GM23338 (cell line): Measurements from ENCODE around the gene ROR1. TPM values are rescaled to one million over a fixed set of nuclear protein-coding genes. Genes with fewer than 3 reads are reported as not detected.
A peak's percentile ranks its signal among the peaks of the same experiment; 100 is the strongest.

Experiments used
- ATAC-seq: fragments of 200-7000 bp; cut with Tn5 transposase; 3 replicates; pipeline ENCODE4 v1.9.1; 2020
- DNase-seq: peaks from one replicate; pipeline ENCODE4 v3.0.0-alpha.2; 2015; ENCODE audit warnings: low spot score
- H2AFZ ChIP-seq: fragments of 200-600 bp; sonication (generic); 2 replicates; pipeline ENCODE4 v1.8.0; 2016; ENCODE audit warnings: antibody characterized with exemption, mild to moderate bottlenecking, moderate library complexity
- H3F3A ChIP-seq: fragments of 200-600 bp; sonication (generic); replicated peaks from 2 replicates; pipeline ENCODE4 v1.8.0; 2017; ENCODE audit warnings: antibody characterized with exemption, mixed run types, low read depth
- H3K27ac ChIP-seq: fragments of 200-600 bp; sonication (generic); 2 replicates; pipeline ENCODE4 v1.6.1; 2016; ENCODE audit warnings: low read depth
- H3K27me3 ChIP-seq: fragments of 200-600 bp; sonication (generic); 2 replicates; pipeline ENCODE4 v1.8.0; 2016; ENCODE audit warnings: mild to moderate bottlenecking, mixed run types, moderate library complexity; ENCODE audit not compliant: insufficient read depth
- H3K36me3 ChIP-seq: fragments of 200-600 bp; sonication (generic); 2 replicates; pipeline ENCODE4 v1.8.0; 2016; ENCODE audit warnings: mild to moderate bottlenecking; ENCODE audit not compliant: insufficient read depth
- H3K4me1 ChIP-seq: fragments of 200-600 bp; sonication (generic); 2 replicates; pipeline ENCODE4 v1.8.0; 2016; ENCODE audit warnings: mild to moderate bottlenecking, moderate library complexity; ENCODE audit not compliant: insufficient read depth
- H3K4me2 ChIP-seq: fragments of 200-600 bp; sonication (generic); 2 replicates; pipeline ENCODE4 v1.7.1; 2017; ENCODE audit warnings: mixed run types
- H3K4me3 ChIP-seq: fragments of 200-600 bp; sonication (generic); 2 replicates; pipeline ENCODE4 v1.6.1; 2016; ENCODE audit warnings: mixed run types
- H3K79me2 ChIP-seq: fragments of 200-600 bp; sonication (generic); replicated peaks from 2 replicates; pipeline ENCODE4 v1.8.0; 2017; ENCODE audit warnings: mild to moderate bottlenecking; ENCODE audit not compliant: insufficient read depth
- H3K9me2 ChIP-seq: fragments of 200-600 bp; sonication (generic); 2 replicates; pipeline ENCODE4 v1.8.0; 2017; ENCODE audit not compliant: insufficient read depth
- H4K20me1 ChIP-seq: fragments of 200-600 bp; sonication (generic); replicated peaks from 2 replicates; pipeline ENCODE4 v1.8.0; 2017; ENCODE audit warnings: mild to moderate bottlenecking; ENCODE audit not compliant: insufficient read depth
- H3K27ac Mint-ChIP-seq: 2 replicates; pipeline ENCODE4 v1.8.0; 2020; ENCODE audit warnings: inconsistent platforms, mild to moderate bottlenecking, moderate library complexity, mixed read lengths
- H3K27me3 Mint-ChIP-seq: 3 replicates; pipeline ENCODE4 v1.8.0; 2022; ENCODE audit warnings: low read depth, mild to moderate bottlenecking, moderate library complexity, mixed read lengths, inconsistent platforms; ENCODE audit not compliant: insufficient read depth, poor library complexity
- H3K36me3 Mint-ChIP-seq: 3 replicates; pipeline ENCODE4 v1.8.0; 2021; ENCODE audit warnings: low read depth, mild to moderate bottlenecking, inconsistent platforms, moderate library complexity, mixed read lengths
- H3K4me1 Mint-ChIP-seq: 3 replicates; pipeline ENCODE4 v1.8.0; 2020; ENCODE audit warnings: mild to moderate bottlenecking, inconsistent platforms, mixed read lengths
- H3K4me3 Mint-ChIP-seq: 3 replicates; pipeline ENCODE4 v1.8.0; 2021; ENCODE audit warnings: moderate library complexity, mild to moderate bottlenecking, inconsistent platforms, mixed read lengths
- H3K9me3 Mint-ChIP-seq: 3 replicates; pipeline ENCODE4 v1.8.0; 2020; ENCODE audit warnings: moderate library complexity, mild to moderate bottlenecking, inconsistent platforms, mixed read lengths
- CREB1 ChIP-seq: fragments of 250-450 bp; sonication (Bioruptor Pico); IDR thresholded peaks from 2 replicates; pipeline ENCODE4 v1.5.0; 2020; ENCODE audit warnings: low read depth, mild to moderate bottlenecking, moderate library complexity
- EZH2 ChIP-seq: fragments of 200-600 bp; sonication (generic); IDR thresholded peaks from one replicate; pipeline ENCODE4 v1.8.0; 2017; ENCODE audit warnings: antibody characterized with exemption, mild to moderate bottlenecking, low read depth; ENCODE audit not compliant: unreplicated experiment
- EZH2phosphoT487 ChIP-seq: fragments of 200-600 bp; sonication (generic); IDR thresholded peaks from one replicate; pipeline ENCODE4 v1.8.1; 2018; ENCODE audit warnings: antibody characterized with exemption; ENCODE audit not compliant: unreplicated experiment
- JUNB ChIP-seq: IDR thresholded peaks from one replicate; pipeline ENCODE4 v1.6.1; 2016; ENCODE audit warnings: antibody characterized with exemption; ENCODE audit not compliant: unreplicated experiment
- NANOG ChIP-seq: IDR thresholded peaks from 2 replicates; pipeline ENCODE4 v1.6.1; 2016; ENCODE audit warnings: antibody characterized with exemption, borderline replicate concordance
- POLR2AphosphoS5 ChIP-seq: IDR thresholded peaks from 2 replicates; pipeline ENCODE4 v1.6.1; 2016; ENCODE audit warnings: antibody characterized with exemption, low read depth
- STAT1 ChIP-seq: IDR thresholded peaks from one replicate; pipeline ENCODE4 v1.6.1; 2016; ENCODE audit warnings: antibody characterized with exemption; ENCODE audit not compliant: unreplicated experiment
- ZNF114 ChIP-seq: fragments of 250-450 bp; sonication (Bioruptor Pico); IDR thresholded peaks from 2 replicates; pipeline ENCODE4 v1.5.0; 2020; ENCODE audit warnings: mild to moderate bottlenecking, moderate library complexity
- ZNF331 ChIP-seq: fragments of 250-450 bp; sonication (Bioruptor Pico); IDR thresholded peaks from 2 replicates; pipeline ENCODE4 v1.5.0; 2020; ENCODE audit warnings: low read depth, mild to moderate bottlenecking, moderate library complexity
- polyA plus RNA-seq: library from polyadenylated mRNA; unstranded; fragments of >200 nt; fragmentation: Nextera tagmentation; extraction: Ambion mirVana; gene quantifications from 2 replicates; pipeline ENCODE4 v1.2.1, GENCODE V29; 2016
- total RNA-seq: library from RNA; depleted of rRNA; stranded (reverse); fragments of >200 nt; shearing (Covaris generic); gene quantifications from 2 replicates; pipeline ENCODE4 v1.2.3, GENCODE V29; 2014
- TF ChIP-seq, protein P1 (sequence below): IDR thresholded peaks from one replicate; pipeline ENCODE4 v1.6.1; 2018; ENCODE audit warnings: antibody characterized with exemption; ENCODE audit not compliant: unreplicated experiment
- TF ChIP-seq, protein P2 (sequence below): IDR thresholded peaks from 2 replicates; pipeline ENCODE4 v1.6.1; 2016; ENCODE audit warnings: antibody characterized with exemption
- TF ChIP-seq, protein P3 (sequence below), 2 experiments: fragments of 200-600 bp in 1 of 2; sonication (generic) in 1 of 2; conservative IDR thresholded peaks; 2 replicates each; pipeline versions ENCODE4 v1.5.1 to v1.6.1; 2016 to 2017; ENCODE audit warnings: antibody characterized with exemption in 2 of 2, low read depth in 2 of 2, mild to moderate bottlenecking in 2 of 2, moderate library complexity in 1 of 2
- TF ChIP-seq, protein P4 (sequence below): fragments of 250-450 bp; sonication (Bioruptor Pico); IDR thresholded peaks from 2 replicates; pipeline ENCODE4 v1.5.0; 2020; ENCODE audit warnings: mild to moderate bottlenecking, moderate library complexity

The ROR1 gene
- total and polyA plus RNA-seq, 2 experiments from 2014 or later = 59.7 to 96.0 TPM

DNA sequence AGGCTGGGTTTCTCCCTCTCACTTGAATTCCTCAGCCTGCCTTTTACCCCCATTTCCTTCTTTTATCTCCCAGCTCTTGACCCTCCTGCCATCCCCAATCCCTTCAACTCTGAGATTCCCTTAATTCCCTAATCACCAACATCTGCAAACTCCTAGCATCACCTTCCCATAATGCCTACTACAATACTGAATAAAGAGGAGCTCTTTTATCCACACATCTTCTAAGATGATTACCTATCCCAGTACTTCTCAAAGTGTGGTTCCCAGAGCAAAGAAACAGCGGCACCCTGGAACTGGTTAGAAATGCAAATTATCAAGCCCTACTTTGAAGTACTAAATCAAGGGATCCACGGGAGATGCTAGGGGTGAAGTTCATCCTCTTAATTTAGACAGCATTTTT is 408.4 kb downstream of the ROR1 start:
- Histone ChIP-seq H3F3A (0 out of 2 replicates have a peak, but pooled peaks cover 4% of the 10 kb centered on the region), H3K79me2 (no peaks in the 10 kb centered on the region), H3K4me2 (no peak overlapping the region), H4K20me1 (no peaks in the 10 kb centered on the region), H3K9me2 (no peaks in the 10 kb centered on the region; the same call in 1 of the 2 replicates), H3K36me3 (no peaks in the 10 kb centered on the region), H2AFZ (no peak overlapping the region), H3K27ac (0 out of 2 replicates have a peak overlapping the region, but pooled peaks have one; percentile 39), H3K27me3 (no peaks in the 10 kb centered on the region), H3K4me3 (no peak overlapping the region), H3K4me1 (peaks cover 4% of the 10 kb centered on the region)
- no peaks in the 10 kb centered on the region for H3K9me3 Mint-ChIP-seq
- H3K4me1 Mint-ChIP-seq = peaks cover 23% of the 10 kb centered on the region
- H3K4me3 Mint-ChIP-seq = no peak overlapping the region
- H3K27ac Mint-ChIP-seq = no peak overlapping the region
- peaks cover 10% of the 10 kb centered on the region for H3K27me3 Mint-ChIP-seq
- peaks cover 24% of the 10 kb centered on the region for H3K36me3 Mint-ChIP-seq
- ATAC-seq (no peak), DNase-seq (no peak)
- TF ChIP-seq EZH2phosphoT487 = no peak
- TF ChIP-seq, protein P1, sequence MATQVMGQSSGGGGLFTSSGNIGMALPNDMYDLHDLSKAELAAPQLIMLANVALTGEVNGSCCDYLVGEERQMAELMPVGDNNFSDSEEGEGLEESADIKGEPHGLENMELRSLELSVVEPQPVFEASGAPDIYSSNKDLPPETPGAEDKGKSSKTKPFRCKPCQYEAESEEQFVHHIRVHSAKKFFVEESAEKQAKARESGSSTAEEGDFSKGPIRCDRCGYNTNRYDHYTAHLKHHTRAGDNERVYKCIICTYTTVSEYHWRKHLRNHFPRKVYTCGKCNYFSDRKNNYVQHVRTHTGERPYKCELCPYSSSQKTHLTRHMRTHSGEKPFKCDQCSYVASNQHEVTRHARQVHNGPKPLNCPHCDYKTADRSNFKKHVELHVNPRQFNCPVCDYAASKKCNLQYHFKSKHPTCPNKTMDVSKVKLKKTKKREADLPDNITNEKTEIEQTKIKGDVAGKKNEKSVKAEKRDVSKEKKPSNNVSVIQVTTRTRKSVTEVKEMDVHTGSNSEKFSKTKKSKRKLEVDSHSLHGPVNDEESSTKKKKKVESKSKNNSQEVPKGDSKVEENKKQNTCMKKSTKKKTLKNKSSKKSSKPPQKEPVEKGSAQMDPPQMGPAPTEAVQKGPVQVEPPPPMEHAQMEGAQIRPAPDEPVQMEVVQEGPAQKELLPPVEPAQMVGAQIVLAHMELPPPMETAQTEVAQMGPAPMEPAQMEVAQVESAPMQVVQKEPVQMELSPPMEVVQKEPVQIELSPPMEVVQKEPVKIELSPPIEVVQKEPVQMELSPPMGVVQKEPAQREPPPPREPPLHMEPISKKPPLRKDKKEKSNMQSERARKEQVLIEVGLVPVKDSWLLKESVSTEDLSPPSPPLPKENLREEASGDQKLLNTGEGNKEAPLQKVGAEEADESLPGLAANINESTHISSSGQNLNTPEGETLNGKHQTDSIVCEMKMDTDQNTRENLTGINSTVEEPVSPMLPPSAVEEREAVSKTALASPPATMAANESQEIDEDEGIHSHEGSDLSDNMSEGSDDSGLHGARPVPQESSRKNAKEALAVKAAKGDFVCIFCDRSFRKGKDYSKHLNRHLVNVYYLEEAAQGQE = no peak
- no peak for TF ChIP-seq ZNF114 (CRISPR knock-in tag)
- no peak for TF ChIP-seq JUNB
- no peak for TF ChIP-seq NANOG
- TF ChIP-seq ZNF331 (CRISPR knock-in tag) = no peak
- TF ChIP-seq, protein P2, sequence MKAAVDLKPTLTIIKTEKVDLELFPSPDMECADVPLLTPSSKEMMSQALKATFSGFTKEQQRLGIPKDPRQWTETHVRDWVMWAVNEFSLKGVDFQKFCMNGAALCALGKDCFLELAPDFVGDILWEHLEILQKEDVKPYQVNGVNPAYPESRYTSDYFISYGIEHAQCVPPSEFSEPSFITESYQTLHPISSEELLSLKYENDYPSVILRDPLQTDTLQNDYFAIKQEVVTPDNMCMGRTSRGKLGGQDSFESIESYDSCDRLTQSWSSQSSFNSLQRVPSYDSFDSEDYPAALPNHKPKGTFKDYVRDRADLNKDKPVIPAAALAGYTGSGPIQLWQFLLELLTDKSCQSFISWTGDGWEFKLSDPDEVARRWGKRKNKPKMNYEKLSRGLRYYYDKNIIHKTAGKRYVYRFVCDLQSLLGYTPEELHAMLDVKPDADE = no peak
- no peak for TF ChIP-seq CREB1
- TF ChIP-seq POLR2AphosphoS5 = no peak
- TF ChIP-seq, protein P3, sequence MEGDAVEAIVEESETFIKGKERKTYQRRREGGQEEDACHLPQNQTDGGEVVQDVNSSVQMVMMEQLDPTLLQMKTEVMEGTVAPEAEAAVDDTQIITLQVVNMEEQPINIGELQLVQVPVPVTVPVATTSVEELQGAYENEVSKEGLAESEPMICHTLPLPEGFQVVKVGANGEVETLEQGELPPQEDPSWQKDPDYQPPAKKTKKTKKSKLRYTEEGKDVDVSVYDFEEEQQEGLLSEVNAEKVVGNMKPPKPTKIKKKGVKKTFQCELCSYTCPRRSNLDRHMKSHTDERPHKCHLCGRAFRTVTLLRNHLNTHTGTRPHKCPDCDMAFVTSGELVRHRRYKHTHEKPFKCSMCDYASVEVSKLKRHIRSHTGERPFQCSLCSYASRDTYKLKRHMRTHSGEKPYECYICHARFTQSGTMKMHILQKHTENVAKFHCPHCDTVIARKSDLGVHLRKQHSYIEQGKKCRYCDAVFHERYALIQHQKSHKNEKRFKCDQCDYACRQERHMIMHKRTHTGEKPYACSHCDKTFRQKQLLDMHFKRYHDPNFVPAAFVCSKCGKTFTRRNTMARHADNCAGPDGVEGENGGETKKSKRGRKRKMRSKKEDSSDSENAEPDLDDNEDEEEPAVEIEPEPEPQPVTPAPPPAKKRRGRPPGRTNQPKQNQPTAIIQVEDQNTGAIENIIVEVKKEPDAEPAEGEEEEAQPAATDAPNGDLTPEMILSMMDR (conservative IDR thresholded peaks at IDR 0.05; ENCODE audit: low read depth in 2 of 2) = no peak
- TF ChIP-seq STAT1 = no peak
- TF ChIP-seq, protein P4, sequence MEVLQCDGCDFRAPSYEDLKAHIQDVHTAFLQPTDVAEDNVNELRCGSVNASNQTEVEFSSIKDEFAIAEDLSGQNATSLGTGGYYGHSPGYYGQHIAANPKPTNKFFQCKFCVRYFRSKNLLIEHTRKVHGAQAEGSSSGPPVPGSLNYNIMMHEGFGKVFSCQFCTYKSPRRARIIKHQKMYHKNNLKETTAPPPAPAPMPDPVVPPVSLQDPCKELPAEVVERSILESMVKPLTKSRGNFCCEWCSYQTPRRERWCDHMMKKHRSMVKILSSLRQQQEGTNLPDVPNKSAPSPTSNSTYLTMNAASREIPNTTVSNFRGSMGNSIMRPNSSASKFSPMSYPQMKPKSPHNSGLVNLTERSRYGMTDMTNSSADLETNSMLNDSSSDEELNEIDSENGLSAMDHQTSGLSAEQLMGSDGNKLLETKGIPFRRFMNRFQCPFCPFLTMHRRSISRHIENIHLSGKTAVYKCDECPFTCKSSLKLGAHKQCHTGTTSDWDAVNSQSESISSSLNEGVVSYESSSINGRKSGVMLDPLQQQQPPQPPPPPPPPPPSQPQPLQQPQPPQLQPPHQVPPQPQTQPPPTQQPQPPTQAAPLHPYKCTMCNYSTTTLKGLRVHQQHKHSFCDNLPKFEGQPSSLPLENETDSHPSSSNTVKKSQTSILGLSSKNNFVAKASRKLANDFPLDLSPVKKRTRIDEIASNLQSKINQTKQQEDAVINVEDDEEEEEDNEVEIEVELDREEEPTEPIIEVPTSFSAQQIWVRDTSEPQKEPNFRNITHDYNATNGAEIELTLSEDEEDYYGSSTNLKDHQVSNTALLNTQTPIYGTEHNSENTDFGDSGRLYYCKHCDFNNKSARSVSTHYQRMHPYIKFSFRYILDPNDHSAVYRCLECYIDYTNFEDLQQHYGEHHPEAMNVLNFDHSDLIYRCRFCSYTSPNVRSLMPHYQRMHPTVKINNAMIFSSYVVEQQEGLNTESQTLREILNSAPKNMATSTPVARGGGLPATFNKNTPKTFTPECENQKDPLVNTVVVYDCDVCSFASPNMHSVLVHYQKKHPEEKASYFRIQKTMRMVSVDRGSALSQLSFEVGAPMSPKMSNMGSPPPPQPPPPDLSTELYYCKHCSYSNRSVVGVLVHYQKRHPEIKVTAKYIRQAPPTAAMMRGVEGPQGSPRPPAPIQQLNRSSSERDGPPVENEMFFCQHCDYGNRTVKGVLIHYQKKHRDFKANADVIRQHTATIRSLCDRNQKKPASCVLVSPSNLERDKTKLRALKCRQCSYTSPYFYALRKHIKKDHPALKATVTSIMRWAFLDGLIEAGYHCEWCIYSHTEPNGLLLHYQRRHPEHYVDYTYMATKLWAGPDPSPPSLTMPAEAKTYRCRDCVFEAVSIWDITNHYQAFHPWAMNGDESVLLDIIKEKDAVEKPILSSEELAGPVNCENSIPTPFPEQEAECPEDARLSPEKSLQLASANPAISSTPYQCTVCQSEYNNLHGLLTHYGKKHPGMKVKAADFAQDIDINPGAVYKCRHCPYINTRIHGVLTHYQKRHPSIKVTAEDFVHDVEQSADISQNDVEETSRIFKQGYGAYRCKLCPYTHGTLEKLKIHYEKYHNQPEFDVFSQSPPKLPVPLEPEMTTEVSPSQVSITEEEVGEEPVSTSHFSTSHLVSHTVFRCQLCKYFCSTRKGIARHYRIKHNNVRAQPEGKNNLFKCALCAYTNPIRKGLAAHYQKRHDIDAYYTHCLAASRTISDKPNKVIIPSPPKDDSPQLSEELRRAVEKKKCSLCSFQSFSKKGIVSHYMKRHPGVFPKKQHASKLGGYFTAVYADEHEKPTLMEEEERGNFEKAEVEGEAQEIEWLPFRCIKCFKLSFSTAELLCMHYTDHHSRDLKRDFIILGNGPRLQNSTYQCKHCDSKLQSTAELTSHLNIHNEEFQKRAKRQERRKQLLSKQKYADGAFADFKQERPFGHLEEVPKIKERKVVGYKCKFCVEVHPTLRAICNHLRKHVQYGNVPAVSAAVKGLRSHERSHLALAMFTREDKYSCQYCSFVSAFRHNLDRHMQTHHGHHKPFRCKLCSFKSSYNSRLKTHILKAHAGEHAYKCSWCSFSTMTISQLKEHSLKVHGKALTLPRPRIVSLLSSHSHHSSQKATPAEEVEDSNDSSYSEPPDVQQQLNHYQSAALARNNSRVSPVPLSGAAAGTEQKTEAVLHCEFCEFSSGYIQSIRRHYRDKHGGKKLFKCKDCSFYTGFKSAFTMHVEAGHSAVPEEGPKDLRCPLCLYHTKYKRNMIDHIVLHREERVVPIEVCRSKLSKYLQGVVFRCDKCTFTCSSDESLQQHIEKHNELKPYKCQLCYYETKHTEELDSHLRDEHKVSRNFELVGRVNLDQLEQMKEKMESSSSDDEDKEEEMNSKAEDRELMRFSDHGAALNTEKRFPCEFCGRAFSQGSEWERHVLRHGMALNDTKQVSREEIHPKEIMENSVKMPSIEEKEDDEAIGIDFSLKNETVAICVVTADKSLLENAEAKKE (CRISPR knock-in tag) = no peak
- TF ChIP-seq EZH2 = no peak
